Mesendoderm (in vitro differentiated cells): ENCODE data around the gene ADGRG4. TPM values are rescaled to one million over a fixed set of nuclear protein-coding genes. Genes with fewer than 3 reads are reported as not detected.
"Not testable (repeated sequence)": the region's sequence is repeated elsewhere in the genome, so short reads cannot be mapped to it uniquely, and the experiment has no call there.

Experiments
- DNase-seq: peaks from one replicate; pipeline ENCODE4 v3.0.0; 2013
- H2AK5ac ChIP-seq: 2 replicates; pipeline ENCODE4 v1.6.1; 2013; ENCODE audit warnings: low read length, inconsistent platforms
- H2BK120ac ChIP-seq: 2 replicates; pipeline ENCODE4 v1.6.1; 2013; ENCODE audit warnings: low read depth, mild to moderate bottlenecking, low read length, moderate library complexity, mixed read lengths
- H2BK15ac ChIP-seq: replicated peaks from 2 replicates; pipeline ENCODE4 v1.6.1; 2013; ENCODE audit warnings: low read depth, mild to moderate bottlenecking, moderate library complexity
- H2BK5ac ChIP-seq: 2 replicates; pipeline ENCODE4 v1.6.1; 2013; ENCODE audit warnings: low read length, inconsistent platforms
- H3K18ac ChIP-seq: 2 replicates; pipeline ENCODE4 v1.6.1; 2013; ENCODE audit warnings: mild to moderate bottlenecking, low read length, mixed read lengths
- H3K23ac ChIP-seq: one replicate; pipeline ENCODE4 v1.6.1; 2013; ENCODE audit warnings: low read length
- H3K27ac ChIP-seq: 2 replicates; pipeline ENCODE4 v1.5.1; 2013; ENCODE audit warnings: low read depth, mild to moderate bottlenecking, inconsistent platforms, low read length, moderate library complexity
- H3K27me3 ChIP-seq: 2 replicates; pipeline ENCODE4 v1.6.1; 2013; ENCODE audit warnings: low read length, control low read depth, mild to moderate bottlenecking, inconsistent platforms; ENCODE audit not compliant: insufficient read depth, poor library complexity
- H3K36me3 ChIP-seq: 2 replicates; pipeline ENCODE4 v1.6.1; 2013; ENCODE audit warnings: low read length, inconsistent platforms; ENCODE audit not compliant: control insufficient read depth, insufficient read depth
- H3K4ac ChIP-seq: one replicate; pipeline ENCODE4 v1.6.1; 2013; ENCODE audit warnings: low read depth, mild to moderate bottlenecking, low read length, moderate library complexity
- H3K4me1 ChIP-seq: 2 replicates; pipeline ENCODE4 v1.6.1; 2013; ENCODE audit warnings: low read depth, low read length, inconsistent platforms; ENCODE audit not compliant: control insufficient read depth
- H3K4me2 ChIP-seq: 2 replicates; pipeline ENCODE4 v1.6.1; 2013; ENCODE audit warnings: low read length
- H3K4me3 ChIP-seq: 2 replicates; pipeline ENCODE4 v1.5.1; 2013; ENCODE audit warnings: mild to moderate bottlenecking, low read length
- H3K56ac ChIP-seq: one replicate; pipeline ENCODE4 v1.6.1; 2013; ENCODE audit warnings: low read length
- H3K79me1 ChIP-seq: 2 replicates; pipeline ENCODE4 v1.6.1; 2013; ENCODE audit warnings: low read length, inconsistent platforms
- H3K79me2 ChIP-seq: 2 replicates; pipeline ENCODE4 v1.6.1; 2013; ENCODE audit warnings: mild to moderate bottlenecking, low read length; ENCODE audit not compliant: control insufficient read depth, insufficient read depth
- H3K9ac ChIP-seq: 2 replicates; pipeline ENCODE4 v1.6.1; 2013; ENCODE audit warnings: low read length, inconsistent platforms
- H4K5ac ChIP-seq: one replicate; pipeline ENCODE4 v1.6.1; 2013; ENCODE audit warnings: low read length
- H4K8ac ChIP-seq: one replicate; pipeline ENCODE4 v1.6.1; 2013; ENCODE audit warnings: low read depth, mild to moderate bottlenecking, control low read depth, low read length, moderate library complexity
- WGBS: extraction: QIAGEN DNeasy Blood & Tissue Kit; methylation state at CpG from one replicate; pipeline ENCODE4 v1.1.7; 2013; ENCODE audit warnings: low lambda C conversion rate, missing lambda C conversion rate; ENCODE audit not compliant: insufficient coverage; ENCODE audit errors: extremely low coverage; 5-methylcytosine and 5-hydroxymethylcytosine counted together
- polyA plus RNA-seq, 2 experiments: library from polyadenylated mRNA; stranded (reverse); fragments of 200-250 nt; gene quantifications; one replicate each; pipeline ENCODE4 v1.2.3, GENCODE V29; 2013

Gene ADGRG4, protein sequence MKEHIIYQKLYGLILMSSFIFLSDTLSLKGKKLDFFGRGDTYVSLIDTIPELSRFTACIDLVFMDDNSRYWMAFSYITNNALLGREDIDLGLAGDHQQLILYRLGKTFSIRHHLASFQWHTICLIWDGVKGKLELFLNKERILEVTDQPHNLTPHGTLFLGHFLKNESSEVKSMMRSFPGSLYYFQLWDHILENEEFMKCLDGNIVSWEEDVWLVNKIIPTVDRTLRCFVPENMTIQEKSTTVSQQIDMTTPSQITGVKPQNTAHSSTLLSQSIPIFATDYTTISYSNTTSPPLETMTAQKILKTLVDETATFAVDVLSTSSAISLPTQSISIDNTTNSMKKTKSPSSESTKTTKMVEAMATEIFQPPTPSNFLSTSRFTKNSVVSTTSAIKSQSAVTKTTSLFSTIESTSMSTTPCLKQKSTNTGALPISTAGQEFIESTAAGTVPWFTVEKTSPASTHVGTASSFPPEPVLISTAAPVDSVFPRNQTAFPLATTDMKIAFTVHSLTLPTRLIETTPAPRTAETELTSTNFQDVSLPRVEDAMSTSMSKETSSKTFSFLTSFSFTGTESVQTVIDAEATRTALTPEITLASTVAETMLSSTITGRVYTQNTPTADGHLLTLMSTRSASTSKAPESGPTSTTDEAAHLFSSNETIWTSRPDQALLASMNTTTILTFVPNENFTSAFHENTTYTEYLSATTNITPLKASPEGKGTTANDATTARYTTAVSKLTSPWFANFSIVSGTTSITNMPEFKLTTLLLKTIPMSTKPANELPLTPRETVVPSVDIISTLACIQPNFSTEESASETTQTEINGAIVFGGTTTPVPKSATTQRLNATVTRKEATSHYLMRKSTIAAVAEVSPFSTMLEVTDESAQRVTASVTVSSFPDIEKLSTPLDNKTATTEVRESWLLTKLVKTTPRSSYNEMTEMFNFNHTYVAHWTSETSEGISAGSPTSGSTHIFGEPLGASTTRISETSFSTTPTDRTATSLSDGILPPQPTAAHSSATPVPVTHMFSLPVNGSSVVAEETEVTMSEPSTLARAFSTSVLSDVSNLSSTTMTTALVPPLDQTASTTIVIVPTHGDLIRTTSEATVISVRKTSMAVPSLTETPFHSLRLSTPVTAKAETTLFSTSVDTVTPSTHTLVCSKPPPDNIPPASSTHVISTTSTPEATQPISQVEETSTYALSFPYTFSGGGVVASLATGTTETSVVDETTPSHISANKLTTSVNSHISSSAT (N-terminal part only)
- polyA plus RNA-seq (2013, experiment 1 of 2): under 0.01 TPM
- under 0.01 TPM for polyA plus RNA-seq (2013, experiment 2 of 2)

DNA sequence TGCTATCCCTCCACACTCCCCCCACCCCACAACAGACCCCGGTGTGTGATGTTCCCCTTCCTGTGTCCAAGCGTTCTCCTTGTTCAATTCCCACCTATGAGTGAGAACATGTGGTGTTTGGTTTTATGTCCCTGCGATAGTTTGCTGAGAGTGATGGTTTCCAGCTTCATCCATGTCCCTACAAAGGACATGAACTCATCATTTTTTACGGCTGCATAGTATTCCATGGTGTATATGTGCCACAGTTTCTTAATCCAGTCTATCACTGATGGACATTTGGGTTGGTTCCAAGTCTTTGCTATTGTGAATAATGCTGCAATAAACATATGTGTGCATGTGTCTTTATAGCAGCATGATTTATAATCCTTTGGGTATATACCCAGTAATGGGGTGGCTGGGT is at the start of gene ADGRG4:
Gene ADGRG4 (plus strand): TSS at position 243 of the 400 bp plus-strand sequence. CDS start 7,815 bp downstream, outside the sequence.
- DNase-seq, H3K27me3 ChIP-seq, H3K56ac ChIP-seq, H3K36me3 ChIP-seq, H3K4ac ChIP-seq, H4K5ac ChIP-seq, H2BK120ac ChIP-seq, H3K4me3 ChIP-seq, H3K4me1 ChIP-seq, H3K9ac ChIP-seq, H3K23ac ChIP-seq, H3K79me2 ChIP-seq, H2BK15ac ChIP-seq, H3K18ac ChIP-seq, H3K79me1 ChIP-seq, H2BK5ac ChIP-seq, H3K4me2 ChIP-seq, H3K27ac ChIP-seq, H4K8ac ChIP-seq, H2AK5ac ChIP-seq: not testable (repeated sequence)
- no CpG with 5 or more reads among the region's 4 CpGs for WGBS

DNA sequence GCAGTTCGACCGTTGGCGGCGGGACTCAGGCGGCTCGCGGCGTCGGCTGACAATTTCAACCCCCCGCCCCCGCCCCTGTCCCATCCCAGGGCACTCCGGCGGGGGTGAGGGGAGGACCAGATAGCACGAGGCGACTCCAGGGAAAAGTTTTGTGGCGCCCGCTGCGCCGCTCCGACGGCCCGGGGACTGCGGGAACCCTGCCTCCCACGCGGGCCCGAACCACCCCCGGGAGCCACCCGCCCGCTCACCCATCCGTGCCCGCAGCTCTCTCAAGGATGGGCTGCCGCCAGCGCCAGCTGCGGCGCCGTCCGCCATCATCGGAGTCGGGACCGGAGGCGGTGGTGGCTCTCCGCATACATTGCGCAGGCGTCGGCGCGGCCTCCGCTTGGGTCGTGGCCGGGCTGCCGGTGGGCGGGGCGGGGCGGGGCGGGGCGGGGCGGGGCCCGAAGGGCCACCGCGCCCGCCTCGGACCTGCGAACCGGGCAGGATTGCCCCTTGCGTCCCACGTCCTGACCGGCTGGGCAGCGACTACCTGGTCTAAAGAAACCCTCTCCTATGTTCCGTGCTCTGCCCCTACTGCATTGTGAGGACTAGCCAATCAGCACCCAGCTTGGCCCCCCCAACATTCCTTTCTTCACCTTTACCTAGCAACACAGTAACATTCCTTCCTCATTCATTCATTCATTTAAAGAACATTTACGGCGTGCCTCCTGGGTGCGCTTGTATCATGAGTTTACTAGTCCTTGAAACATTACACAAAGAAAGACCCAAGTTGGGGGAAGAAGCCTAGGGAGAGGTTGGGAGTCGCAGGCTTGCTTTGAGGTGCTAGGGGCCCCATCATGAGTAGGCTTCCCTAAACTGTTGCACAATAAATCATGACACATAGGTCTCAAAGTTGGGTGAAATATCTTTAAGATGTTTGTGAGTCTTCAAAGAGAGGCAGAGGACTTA is 49.4 kb upstream of the ADGRG4 start, which contains the start of gene MAP7D3:
Gene MAP7D3 (minus strand): TSS at position 360 of the 951 bp plus-strand sequence. CDS start 42 bp downstream, at position 318.
- Histone ChIP-seq H2BK5ac (no peak within 1 kb of the TSS), H3K18ac (peak within 1 kb of the TSS; percentile 80), H4K8ac (peak within 1 kb of the TSS; percentile 86), H3K4ac (no peak within 1 kb of the TSS), H3K4me1 (no peaks in the 10 kb centered on the region), H3K23ac (no peak within 1 kb of the TSS), H2AK5ac (no peak within 1 kb of the TSS), H3K79me1 (no peaks in the 10 kb centered on the region), H3K36me3 (no peaks in the 10 kb centered on the region), H3K27ac (no peak within 1 kb of the TSS), H3K4me2 (peak within 1 kb of the TSS; percentile 29), H2BK120ac (no peak within 1 kb of the TSS), H3K79me2 (no peaks in the 10 kb centered on the region), H3K56ac (peak within 1 kb of the TSS; percentile 82), H3K4me3 (peak within 1 kb of the TSS; percentile 63), H4K5ac (no peak within 1 kb of the TSS), H3K9ac (peak within 1 kb of the TSS; percentile 63), H3K27me3 (no peaks in the 10 kb centered on the region), H2BK15ac (no peak within 1 kb of the TSS)
- no CpG with 5 or more reads among the region's 73 CpGs for WGBS
- peak; percentile 72 for DNase-seq

DNA sequence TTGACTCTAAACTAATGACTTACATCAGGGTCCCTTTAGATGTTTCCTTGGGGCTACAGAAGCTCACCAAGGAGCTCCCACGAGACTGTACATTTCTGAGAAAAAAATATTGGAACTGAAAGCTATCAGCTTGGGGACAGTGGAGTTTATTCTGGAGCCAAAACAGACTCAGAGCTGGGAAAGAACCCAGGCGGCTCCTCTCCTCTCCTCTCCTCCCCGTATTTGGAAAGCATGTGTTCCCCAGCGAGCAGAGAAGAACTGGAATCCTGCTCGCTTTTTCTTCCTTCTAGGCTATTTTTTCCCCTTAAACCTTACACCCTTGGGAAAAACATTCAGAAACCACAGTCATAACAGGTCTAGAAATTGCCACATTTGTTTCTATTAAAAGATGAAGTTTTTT is 45.2 kb upstream of the ADGRG4 start:
- Histone ChIP-seq H3K36me3 (no peaks in the 10 kb centered on the region), H3K27ac (no peak overlapping the region), H3K4me2 (no peak overlapping the region), H3K79me1 (no peaks in the 10 kb centered on the region), H2BK120ac (no peak overlapping the region), H3K79me2 (no peaks in the 10 kb centered on the region), H3K23ac (no peak overlapping the region), H4K5ac (no peak overlapping the region), H3K4me3 (no peak overlapping the region), H3K4ac (no peak overlapping the region), H2AK5ac (no peak overlapping the region), H3K9ac (no peak overlapping the region), H3K56ac (no peak overlapping the region), H3K4me1 (no peaks in the 10 kb centered on the region), H3K27me3 (no peaks in the 10 kb centered on the region), H4K8ac (no peak overlapping the region), H3K18ac (no peak overlapping the region), H2BK15ac (no peak overlapping the region), H2BK5ac (no peak overlapping the region)
- WGBS: no CpG with 5 or more reads among the region's 5 CpGs
- DNase-seq: no peak

DNA sequence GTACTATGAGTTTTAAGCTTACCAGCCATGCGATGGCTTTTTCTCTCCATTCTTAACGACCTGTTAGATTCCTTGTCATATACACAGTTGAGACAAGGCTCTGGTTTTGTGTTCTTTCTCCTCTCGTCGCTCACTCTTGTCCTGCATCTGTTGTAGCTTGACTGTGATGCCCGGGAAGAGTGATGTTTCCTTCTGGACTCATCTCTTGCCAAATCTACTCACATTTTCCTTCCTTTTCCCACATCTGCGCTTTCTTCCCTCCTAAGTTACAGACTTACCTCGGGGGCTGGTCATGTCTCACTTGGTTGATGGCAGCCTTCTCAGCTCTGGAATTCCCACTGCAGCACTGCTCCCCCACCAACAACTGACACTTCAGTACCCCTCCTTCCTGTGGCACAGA is 44.7 kb upstream of the ADGRG4 start:
- Histone ChIP-seq H4K8ac (no peak overlapping the region), H3K18ac (no peak overlapping the region), H3K36me3 (no peaks in the 10 kb centered on the region), H3K4me3 (no peak overlapping the region), H3K27me3 (no peaks in the 10 kb centered on the region), H3K9ac (no peak overlapping the region), H3K56ac (no peak overlapping the region), H2BK120ac (no peak overlapping the region), H3K79me1 (no peaks in the 10 kb centered on the region), H3K27ac (no peak overlapping the region), H3K4me2 (no peak overlapping the region), H3K4ac (no peak overlapping the region), H2BK5ac (no peak overlapping the region), H2BK15ac (no peak overlapping the region), H3K23ac (no peak overlapping the region), H4K5ac (no peak overlapping the region), H2AK5ac (no peak overlapping the region), H3K4me1 (no peaks in the 10 kb centered on the region), H3K79me2 (no peaks in the 10 kb centered on the region)
- DNase-seq: no peak
- no CpG with 5 or more reads among the region's 7 CpGs for WGBS

DNA sequence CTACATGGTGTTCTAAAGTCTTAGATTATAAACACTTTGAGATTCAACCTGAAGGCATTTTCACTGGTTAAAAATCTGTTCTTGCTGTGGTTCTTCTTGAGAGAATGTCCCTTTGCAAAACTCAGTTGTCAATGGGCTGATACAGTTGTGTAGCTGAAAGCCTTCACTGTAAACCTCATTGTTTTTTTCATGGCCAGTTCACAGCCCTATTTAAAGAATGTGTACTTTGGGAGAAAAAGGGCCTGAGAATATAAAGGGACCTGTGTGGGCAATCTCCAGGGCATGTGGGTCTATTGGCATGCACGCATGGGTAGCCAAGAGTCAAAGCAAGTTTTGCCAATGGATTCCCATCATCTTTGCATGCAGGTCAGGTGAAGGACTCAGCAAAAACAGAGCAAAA is 41.8 kb upstream of the ADGRG4 start:
- Histone ChIP-seq H2BK15ac (no peak overlapping the region), H3K79me2 (no peaks in the 10 kb centered on the region), H3K4me3 (no peak overlapping the region), H2BK120ac (no peak overlapping the region), H3K4ac (no peak overlapping the region), H3K4me1 (no peaks in the 10 kb centered on the region), H3K56ac (no peak overlapping the region), H3K27me3 (no peaks in the 10 kb centered on the region), H4K5ac (no peak overlapping the region), H3K36me3 (no peaks in the 10 kb centered on the region), H3K9ac (no peak overlapping the region), H3K79me1 (no peaks in the 10 kb centered on the region), H3K4me2 (no peak overlapping the region), H3K18ac (no peak overlapping the region), H3K27ac (no peak overlapping the region), H2BK5ac (no peak overlapping the region), H3K23ac (no peak overlapping the region), H4K8ac (no peak overlapping the region), H2AK5ac (no peak overlapping the region)
- no CpG with 5 or more reads among the region's 1 CpG for WGBS
- DNase-seq: no peak
